CD14-positive monocyte (primary cell): ENCODE measurements around the gene MTHFR. TPM values are rescaled to one million over a fixed set of nuclear protein-coding genes. Genes with fewer than 3 reads are reported as not detected.

Source experiments
- DNase-seq, 3 donors: peaks; one replicate each; pipeline ENCODE4 v3.0.0-alpha.2; 2011 to 2022
- H2AFZ ChIP-seq: 2 replicates; pipeline ENCODE4 v1.6.0; 2012; ENCODE audit warnings: mild to moderate bottlenecking, low read depth, low read length, inconsistent platforms; ENCODE audit not compliant: insufficient read depth, poor library complexity, severe bottlenecking
- H3K27ac ChIP-seq, 2 donors: 1 replicate in 1 of 2; 2 replicates in 1 of 2; pipeline ENCODE4 v1.5.1; 2012 to 2013; ENCODE audit warnings: low read length in 2 of 2, control low read depth in 1 of 2, inconsistent platforms in 1 of 2, low read depth in 1 of 2, mild to moderate bottlenecking in 1 of 2
- H3K27me3 ChIP-seq, 2 donors: one replicate each; pipeline versions ENCODE4 v1.6.0 to v1.6.1; 2011 to 2013; ENCODE audit warnings: low read length in 2 of 2; ENCODE audit not compliant: control insufficient read depth in 2 of 2, insufficient read depth in 2 of 2
- H3K36me3 ChIP-seq, 2 donors: replicated peaks in 1 of 2; 1 replicate in 1 of 2; 2 replicates in 1 of 2; pipeline versions ENCODE4 v1.5.1 to v1.6.1; 2012 to 2013; ENCODE audit warnings: low read length in 2 of 2, control low read depth in 1 of 2, inconsistent platforms in 1 of 2, mild to moderate bottlenecking in 1 of 2; ENCODE audit not compliant: insufficient read depth in 2 of 2, control insufficient read depth in 1 of 2
- H3K4me1 ChIP-seq, 2 donors: 1 replicate in 1 of 2; 2 replicates in 1 of 2; pipeline versions ENCODE4 v1.5.1 to v1.6.1; 2012 to 2013; ENCODE audit warnings: low read length in 2 of 2, control low read depth in 1 of 2, inconsistent platforms in 1 of 2, mild to moderate bottlenecking in 1 of 2, moderate library complexity in 1 of 2; ENCODE audit not compliant: insufficient read depth in 2 of 2, control insufficient read depth in 1 of 2
- H3K4me2 ChIP-seq: replicated peaks from 2 replicates; pipeline ENCODE3; 2012; ENCODE audit warnings: low read length, moderate library complexity, mild to moderate bottlenecking; ENCODE audit not compliant: poor library complexity, severe bottlenecking; ENCODE audit errors: extremely low read depth
- H3K4me3 ChIP-seq, 3 experiments: fragments of 200-600 bp in 1 of 3; sonication (generic) in 1 of 3; replicated peaks in 1 of 3; 1 replicate in 2 of 3; 2 replicates in 1 of 3; pipeline ENCODE4 v1.5.1; 2011 to 2013; ENCODE audit warnings: low read length in 3 of 3, mild to moderate bottlenecking in 3 of 3, control low read depth in 2 of 3, low read depth in 2 of 3, inconsistent platforms in 1 of 3, moderate library complexity in 1 of 3
- H3K79me2 ChIP-seq: 2 replicates; pipeline ENCODE4 v1.6.0; 2012; ENCODE audit warnings: mild to moderate bottlenecking, control low read depth, inconsistent platforms, low read length, moderate library complexity; ENCODE audit not compliant: insufficient read depth
- H3K9ac ChIP-seq: 2 replicates; pipeline ENCODE4 v1.6.0; 2017; ENCODE audit warnings: low read length, mild to moderate bottlenecking; ENCODE audit not compliant: insufficient read depth, poor library complexity, severe bottlenecking
- H3K9me3 ChIP-seq, 2 donors: replicated peaks in 1 of 2; 1 replicate in 1 of 2; 2 replicates in 1 of 2; pipeline versions ENCODE4 v1.5.1 to v1.6.1; 2012 to 2013; ENCODE audit warnings: low read length in 2 of 2, control low read depth in 1 of 2; ENCODE audit not compliant: control insufficient read depth in 1 of 2, insufficient read depth in 1 of 2
- H4K20me1 ChIP-seq: 2 replicates; pipeline ENCODE4 v1.6.0; 2012; ENCODE audit warnings: mild to moderate bottlenecking, low read length, control low read depth, moderate library complexity; ENCODE audit not compliant: insufficient read depth
- H3K27ac Mint-ChIP-seq, 7 donors: one replicate each; pipeline ENCODE4 v1.8.0; 2020; ENCODE audit warnings: mild to moderate bottlenecking in 7 of 7, mixed read lengths in 7 of 7, moderate library complexity in 6 of 7, inconsistent platforms in 2 of 7
- H3K27me3 Mint-ChIP-seq, 3 donors: one replicate each; pipeline ENCODE4 v1.8.0; 2021 to 2022; ENCODE audit warnings: low read depth in 3 of 3, mild to moderate bottlenecking in 3 of 3, mixed read lengths in 3 of 3, moderate library complexity in 3 of 3, inconsistent platforms in 1 of 3
- H3K36me3 Mint-ChIP-seq, 2 donors: one replicate each; pipeline ENCODE4 v1.8.0; 2020; ENCODE audit warnings: mixed read lengths in 2 of 2, inconsistent platforms in 1 of 2, mild to moderate bottlenecking in 1 of 2
- H3K4me1 Mint-ChIP-seq: one replicate; pipeline ENCODE4 v1.8.0; 2020; ENCODE audit warnings: mild to moderate bottlenecking, mixed read lengths
- H3K4me3 Mint-ChIP-seq, 2 donors: one replicate each; pipeline ENCODE4 v1.8.0; 2020; ENCODE audit warnings: mild to moderate bottlenecking in 2 of 2, mixed read lengths in 2 of 2, moderate library complexity in 1 of 2
- H3K9me3 Mint-ChIP-seq, 7 donors: one replicate each; pipeline ENCODE4 v1.8.0; 2020 to 2022; ENCODE audit warnings: mixed read lengths in 7 of 7, mild to moderate bottlenecking in 6 of 7, moderate library complexity in 6 of 7, inconsistent platforms in 2 of 7
- WGBS: methylation state at CpG from one replicate; pipeline ENCODE4 v1.1.5; 2013; ENCODE audit warnings: missing lambda C conversion rate; ENCODE audit not compliant: insufficient coverage; 5-methylcytosine and 5-hydroxymethylcytosine counted together
- intact Hi-C, 2 donors: fragments of 100-400 bp; cut with micrococcal nuclease; formaldehyde crosslinking; loops; one replicate each; pipeline versions ENCODE4 v1.15.0 to v1.15.1; 2023
- polyA plus RNA-seq, 3 donors: library from polyadenylated mRNA; depleted of rRNA in 1 of 3; unstranded in 2 of 3; stranded (reverse) in 1 of 3; fragments of 300-500 nt in 2 of 3; fragments of >200 nt in 1 of 3; fragmentation: Illumina TruSeq in 2 of 3; gene quantifications; 1 replicate in 2 of 3; 2 replicates in 1 of 3; pipeline ENCODE4 v1.2.3, GENCODE V29; 2012 to 2021
- TF ChIP-seq, protein P1 (sequence below): fragments of 200-600 bp; IDR thresholded peaks from one replicate; pipeline ENCODE4 v1.8.0; 2022; ENCODE audit warnings: antibody characterized with exemption, mild to moderate bottlenecking

MTHFR gene
- polyA plus RNA-seq, 3 donors: 4.5 to 41.9 (median 8.5) TPM

- DNase-seq: no peak
- intact Hi-C loops: no loop called here
- TF ChIP-seq, protein P1, sequence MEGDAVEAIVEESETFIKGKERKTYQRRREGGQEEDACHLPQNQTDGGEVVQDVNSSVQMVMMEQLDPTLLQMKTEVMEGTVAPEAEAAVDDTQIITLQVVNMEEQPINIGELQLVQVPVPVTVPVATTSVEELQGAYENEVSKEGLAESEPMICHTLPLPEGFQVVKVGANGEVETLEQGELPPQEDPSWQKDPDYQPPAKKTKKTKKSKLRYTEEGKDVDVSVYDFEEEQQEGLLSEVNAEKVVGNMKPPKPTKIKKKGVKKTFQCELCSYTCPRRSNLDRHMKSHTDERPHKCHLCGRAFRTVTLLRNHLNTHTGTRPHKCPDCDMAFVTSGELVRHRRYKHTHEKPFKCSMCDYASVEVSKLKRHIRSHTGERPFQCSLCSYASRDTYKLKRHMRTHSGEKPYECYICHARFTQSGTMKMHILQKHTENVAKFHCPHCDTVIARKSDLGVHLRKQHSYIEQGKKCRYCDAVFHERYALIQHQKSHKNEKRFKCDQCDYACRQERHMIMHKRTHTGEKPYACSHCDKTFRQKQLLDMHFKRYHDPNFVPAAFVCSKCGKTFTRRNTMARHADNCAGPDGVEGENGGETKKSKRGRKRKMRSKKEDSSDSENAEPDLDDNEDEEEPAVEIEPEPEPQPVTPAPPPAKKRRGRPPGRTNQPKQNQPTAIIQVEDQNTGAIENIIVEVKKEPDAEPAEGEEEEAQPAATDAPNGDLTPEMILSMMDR: no peak
- Histone ChIP-seq H3K4me2 (no peak overlapping the region), H3K36me3 (no peaks in the 10 kb centered on the region), H3K79me2 (no peaks in the 10 kb centered on the region), H4K20me1 (no peaks in the 10 kb centered on the region), H3K27ac (no peak overlapping the region), H3K9ac (no peak overlapping the region), H3K4me3 (no peak overlapping the region), H3K4me1 (peaks cover 12% of the 10 kb centered on the region in 2 donors), H3K9me3 (no peaks in the 10 kb centered on the region), H2AFZ (no peak overlapping the region), H3K27me3 (no peaks in the 10 kb centered on the region)
- H3K36me3 Mint-ChIP-seq: no peaks in the 10 kb centered on the region
- no peak overlapping the region for H3K27ac Mint-ChIP-seq
- peaks cover 0 to 7% (median 7%) of the 10 kb centered on the region in 3 donors for H3K27me3 Mint-ChIP-seq
- H3K4me1 Mint-ChIP-seq: peaks cover 7% of the 10 kb centered on the region
- H3K9me3 Mint-ChIP-seq: peaks cover 0 to 3% (median 0%) of the 10 kb centered on the region in 7 donors
- 97% methylated on average over 4 of the region's 10 CpGs for WGBS
- H3K4me3 Mint-ChIP-seq: no peak overlapping the region
Observed at GRCh38 chr1:11780380-11781147, 25.2 kb downstream of the MTHFR start.

DNA sequence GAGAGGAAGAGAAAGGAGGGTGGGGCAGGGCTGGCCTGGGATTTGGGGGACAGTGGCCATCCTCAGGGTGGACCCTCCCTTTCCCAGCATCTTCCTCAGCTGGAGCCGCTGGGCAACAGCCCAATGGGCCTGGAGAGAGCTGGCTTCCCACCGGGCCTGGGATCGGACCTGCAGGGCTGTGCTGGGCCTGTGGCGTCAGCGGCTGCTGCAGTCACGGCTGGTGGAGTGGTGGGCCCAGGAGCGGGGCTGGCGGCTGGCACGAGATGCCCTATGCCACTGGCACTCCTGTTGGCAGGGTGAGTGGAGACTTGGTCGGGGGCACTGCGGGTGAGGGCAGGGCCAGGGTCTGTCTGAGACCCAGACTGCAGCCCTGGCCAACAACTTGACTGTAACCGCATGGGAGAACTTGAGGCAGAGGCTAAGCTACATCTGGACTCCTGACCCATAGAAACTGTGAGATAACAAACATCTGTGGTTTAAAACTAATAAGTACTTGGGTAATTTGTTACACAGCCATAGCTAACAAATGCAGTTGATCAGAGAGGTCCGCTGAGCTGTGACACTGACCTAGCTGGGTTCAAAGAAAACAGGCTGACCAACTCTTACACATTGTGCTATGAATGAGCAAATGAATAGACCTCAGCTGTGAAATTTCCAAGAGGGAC lies 25.9 kb downstream of the MTHFR start:
- no peaks in the 10 kb centered on the region for H3K36me3 Mint-ChIP-seq
- WGBS: 89% methylated on average over 13 of the region's 13 CpGs

More for the DNA sequence above, 25.9 kb downstream of the MTHFR start:
- Mint-ChIP-seq H3K4me3 (no peak overlapping the region), H3K9me3 (peaks cover 0 to 3% (median 0%) of the 10 kb centered on the region in 7 donors), H3K27me3 (peaks cover 0 to 7% (median 3%) of the 10 kb centered on the region in 3 donors), H3K27ac (no peak overlapping the region), H3K4me1 (peaks cover 2% of the 10 kb centered on the region)
- Histone ChIP-seq H2AFZ (no peak overlapping the region), H4K20me1 (no peaks in the 10 kb centered on the region), H3K79me2 (no peaks in the 10 kb centered on the region), H3K9ac (no peak overlapping the region), H3K27ac (no peak overlapping the region), H3K9me3 (no peaks in the 10 kb centered on the region), H3K36me3 (no peaks in the 10 kb centered on the region), H3K4me2 (no peak overlapping the region), H3K27me3 (no peaks in the 10 kb centered on the region), H3K4me1 (peaks cover 5% of the 10 kb centered on the region in 2 donors), H3K4me3 (no peak overlapping the region)
- intact Hi-C loops: no loop called here
- DNase-seq: no peak
- TF ChIP-seq, protein P1: no peak
